ENCODE data around the gene CACNA2D3. TPM values are rescaled to one million over a fixed set of nuclear protein-coding genes. Genes with fewer than 3 reads are reported as not detected.
A peak's percentile ranks its signal among the peaks of the same experiment; 100 is the strongest.

The CACNA2D3 gene
- total and polyA plus RNA-seq, 12 donors, result 0.51 to 43.5 (median 19.3) TPM

- ATAC-seq (no peak), DNase-seq (no peak)
- WGBS, 2 donors, result 76 to 77% methylated on average over 5 of the region's 5 CpGs
- TF ChIP-seq, protein P1, sequence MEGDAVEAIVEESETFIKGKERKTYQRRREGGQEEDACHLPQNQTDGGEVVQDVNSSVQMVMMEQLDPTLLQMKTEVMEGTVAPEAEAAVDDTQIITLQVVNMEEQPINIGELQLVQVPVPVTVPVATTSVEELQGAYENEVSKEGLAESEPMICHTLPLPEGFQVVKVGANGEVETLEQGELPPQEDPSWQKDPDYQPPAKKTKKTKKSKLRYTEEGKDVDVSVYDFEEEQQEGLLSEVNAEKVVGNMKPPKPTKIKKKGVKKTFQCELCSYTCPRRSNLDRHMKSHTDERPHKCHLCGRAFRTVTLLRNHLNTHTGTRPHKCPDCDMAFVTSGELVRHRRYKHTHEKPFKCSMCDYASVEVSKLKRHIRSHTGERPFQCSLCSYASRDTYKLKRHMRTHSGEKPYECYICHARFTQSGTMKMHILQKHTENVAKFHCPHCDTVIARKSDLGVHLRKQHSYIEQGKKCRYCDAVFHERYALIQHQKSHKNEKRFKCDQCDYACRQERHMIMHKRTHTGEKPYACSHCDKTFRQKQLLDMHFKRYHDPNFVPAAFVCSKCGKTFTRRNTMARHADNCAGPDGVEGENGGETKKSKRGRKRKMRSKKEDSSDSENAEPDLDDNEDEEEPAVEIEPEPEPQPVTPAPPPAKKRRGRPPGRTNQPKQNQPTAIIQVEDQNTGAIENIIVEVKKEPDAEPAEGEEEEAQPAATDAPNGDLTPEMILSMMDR (IDR thresholded peaks at IDR 0.05), result no peak
- Histone ChIP-seq H3K4me3 (no peak overlapping the region), H3K9me3 (no peaks in the 10 kb centered on the region), H3K27ac (no peak overlapping the region), H3K27me3 (no peaks in the 10 kb centered on the region), H3K4me1 (no peaks in the 10 kb centered on the region), H3K36me3 (no peaks in the 10 kb centered on the region)
- intact Hi-C loops (cut with DNase I), result no loop called here
Observed at GRCh38 chr3:55036883-55037577, 914.7 kb downstream of the CACNA2D3 start.

- H3K27me3 ChIP-seq, result no peaks in the 10 kb centered on the region
- H3K4me1 ChIP-seq, result no peaks in the 10 kb centered on the region
- H3K36me3 ChIP-seq, result no peaks in the 10 kb centered on the region
- intact Hi-C loops (cut with DNase I), result no loop called here
- no peak overlapping the region for H3K27ac ChIP-seq
- no peak overlapping the region for H3K4me3 ChIP-seq
- TF ChIP-seq, protein P1 (IDR thresholded peaks at IDR 0.05), result peak in 2 of 9 donors; percentile 9 to 13
- no peak for DNase-seq
- no peaks in the 10 kb centered on the region for H3K9me3 ChIP-seq
- ATAC-seq, result no peak
- 70 to 90% methylated on average over 2 of the region's 2 CpGs for WGBS, 2 donors
Observed at GRCh38 chr3:55042591-55042990, 920.2 kb downstream of the CACNA2D3 start.

GRCh38 chr3:55044486-55044885 lies 922.1 kb downstream of the CACNA2D3 start:
- Histone ChIP-seq H3K27me3 (no peaks in the 10 kb centered on the region), H3K9me3 (no peaks in the 10 kb centered on the region), H3K4me3 (no peak overlapping the region), H3K36me3 (no peaks in the 10 kb centered on the region), H3K27ac (no peak overlapping the region), H3K4me1 (no peaks in the 10 kb centered on the region)
- 88 to 89% methylated on average over 1 of the region's 1 CpG for WGBS, 2 donors
- DNase-seq (no peak), ATAC-seq (no peak)
- TF ChIP-seq, protein P1 (IDR thresholded peaks at IDR 0.05), result no peak
- intact Hi-C loops (cut with DNase I), result no loop called here

- TF ChIP-seq, protein P1 (IDR thresholded peaks at IDR 0.05), result no peak
- WGBS, 2 donors, result 76 to 77% methylated on average over 5 of the region's 5 CpGs
- H3K9me3 ChIP-seq, result peaks cover 0 to 26% (median 9%) of the 10 kb centered on the region in 11 donors
- no peaks in the 10 kb centered on the region for H3K36me3 ChIP-seq
- H3K27me3 ChIP-seq, result no peaks in the 10 kb centered on the region
- ATAC-seq (no peak), DNase-seq (no peak)
- intact Hi-C loops (cut with DNase I), result no loop called here
- no peaks in the 10 kb centered on the region for H3K4me1 ChIP-seq
- no peak overlapping the region for H3K27ac ChIP-seq
- no peak overlapping the region for H3K4me3 ChIP-seq
Observed at GRCh38 chr3:55059027-55059629, 936.8 kb downstream of the CACNA2D3 start.
